Endothelial cell of umbilical vein (primary cell): ENCODE measurements around the gene SDSL.

Source experiments
- GATA2 ChIP-seq: IDR thresholded peaks from 2 replicates; pipeline ENCODE4 v1.7.0; 2011; ENCODE audit warnings: low read depth, mild to moderate bottlenecking, moderate library complexity, mixed read lengths, low read length; ENCODE audit not compliant: insufficient read length, insufficient read depth
- POLR2A ChIP-seq: IDR thresholded peaks from 2 replicates; pipeline ENCODE4 v1.6.1; 2012; ENCODE audit warnings: low read depth, mild to moderate bottlenecking, control low read depth, low read length
- POLR2AphosphoS5 ChIP-seq: IDR thresholded peaks from 2 replicates; pipeline ENCODE4 v1.6.1; 2012; ENCODE audit warnings: low read depth, mild to moderate bottlenecking, control low read depth, low read length, moderate library complexity; ENCODE audit not compliant: insufficient read depth
- TF ChIP-seq, protein P1 (sequence below), 2 donors: IDR thresholded peaks; 1 replicate in 1 of 2; 2 replicates in 1 of 2; pipeline ENCODE4 v1.5.1; 2011; ENCODE audit warnings: low read length in 2 of 2, mild to moderate bottlenecking in 2 of 2, moderate library complexity in 2 of 2, control low read depth in 1 of 2, inconsistent platforms in 1 of 2, low read depth in 1 of 2; ENCODE audit not compliant: insufficient read depth in 1 of 2; ENCODE audit errors: extremely low read depth in 1 of 2

DNA sequence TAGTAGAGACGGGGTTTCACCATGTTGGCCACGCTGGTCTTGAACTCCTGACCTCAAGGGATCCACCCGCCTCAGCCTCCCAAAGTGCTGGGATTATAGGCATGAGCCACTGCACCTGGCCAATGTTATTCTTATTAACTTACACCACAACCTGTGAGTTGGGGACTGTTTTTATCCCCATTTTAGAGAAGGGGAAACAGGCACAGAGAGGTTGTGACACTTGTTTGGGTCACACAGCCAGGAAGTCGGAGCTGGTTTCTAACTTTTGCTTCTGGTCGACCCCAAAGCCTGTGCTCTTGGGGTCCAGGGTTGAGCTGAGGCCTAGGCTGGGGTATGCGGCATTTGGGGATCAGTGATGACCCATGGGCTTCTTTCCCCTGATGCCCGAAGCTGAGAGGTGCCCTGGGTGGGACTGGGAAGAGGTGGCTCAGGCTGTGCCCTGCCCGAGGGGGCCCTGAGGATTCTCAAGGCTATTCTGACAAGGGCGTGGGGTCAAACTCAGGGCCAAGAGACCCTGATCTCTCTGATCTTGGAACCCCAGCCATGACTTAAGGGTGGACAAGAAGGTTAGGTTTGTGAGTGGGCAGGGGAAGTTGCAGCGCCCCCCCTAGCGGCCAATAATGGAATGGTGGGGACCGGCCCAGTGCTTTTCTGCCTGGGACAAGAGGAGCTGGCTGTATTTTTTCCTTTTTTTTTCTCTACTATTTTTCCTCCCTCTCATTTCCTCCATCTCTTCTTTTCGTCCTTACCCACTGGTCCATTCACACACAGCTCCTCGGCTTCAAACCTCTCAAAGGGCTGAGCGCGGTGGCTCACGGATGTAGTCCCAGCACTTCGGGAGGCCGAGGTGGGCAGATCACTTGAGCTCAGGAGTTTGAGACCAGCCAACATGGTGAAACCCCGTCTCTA lies 3.0 kb downstream of the SDSL start:
- TF ChIP-seq, protein P1, sequence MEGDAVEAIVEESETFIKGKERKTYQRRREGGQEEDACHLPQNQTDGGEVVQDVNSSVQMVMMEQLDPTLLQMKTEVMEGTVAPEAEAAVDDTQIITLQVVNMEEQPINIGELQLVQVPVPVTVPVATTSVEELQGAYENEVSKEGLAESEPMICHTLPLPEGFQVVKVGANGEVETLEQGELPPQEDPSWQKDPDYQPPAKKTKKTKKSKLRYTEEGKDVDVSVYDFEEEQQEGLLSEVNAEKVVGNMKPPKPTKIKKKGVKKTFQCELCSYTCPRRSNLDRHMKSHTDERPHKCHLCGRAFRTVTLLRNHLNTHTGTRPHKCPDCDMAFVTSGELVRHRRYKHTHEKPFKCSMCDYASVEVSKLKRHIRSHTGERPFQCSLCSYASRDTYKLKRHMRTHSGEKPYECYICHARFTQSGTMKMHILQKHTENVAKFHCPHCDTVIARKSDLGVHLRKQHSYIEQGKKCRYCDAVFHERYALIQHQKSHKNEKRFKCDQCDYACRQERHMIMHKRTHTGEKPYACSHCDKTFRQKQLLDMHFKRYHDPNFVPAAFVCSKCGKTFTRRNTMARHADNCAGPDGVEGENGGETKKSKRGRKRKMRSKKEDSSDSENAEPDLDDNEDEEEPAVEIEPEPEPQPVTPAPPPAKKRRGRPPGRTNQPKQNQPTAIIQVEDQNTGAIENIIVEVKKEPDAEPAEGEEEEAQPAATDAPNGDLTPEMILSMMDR (IDR thresholded peaks at IDR 0.05; ENCODE audit: extremely low read depth in 1 of 2, insufficient read depth in 1 of 2, low read depth in 1 of 2, low read length in 2 of 2), result peak; percentile 88 to 93
- no peak for TF ChIP-seq POLR2A
- no peak for TF ChIP-seq POLR2AphosphoS5
- no peak for TF ChIP-seq GATA2
